ENCODE measurements around the gene WDR86.

DNA sequence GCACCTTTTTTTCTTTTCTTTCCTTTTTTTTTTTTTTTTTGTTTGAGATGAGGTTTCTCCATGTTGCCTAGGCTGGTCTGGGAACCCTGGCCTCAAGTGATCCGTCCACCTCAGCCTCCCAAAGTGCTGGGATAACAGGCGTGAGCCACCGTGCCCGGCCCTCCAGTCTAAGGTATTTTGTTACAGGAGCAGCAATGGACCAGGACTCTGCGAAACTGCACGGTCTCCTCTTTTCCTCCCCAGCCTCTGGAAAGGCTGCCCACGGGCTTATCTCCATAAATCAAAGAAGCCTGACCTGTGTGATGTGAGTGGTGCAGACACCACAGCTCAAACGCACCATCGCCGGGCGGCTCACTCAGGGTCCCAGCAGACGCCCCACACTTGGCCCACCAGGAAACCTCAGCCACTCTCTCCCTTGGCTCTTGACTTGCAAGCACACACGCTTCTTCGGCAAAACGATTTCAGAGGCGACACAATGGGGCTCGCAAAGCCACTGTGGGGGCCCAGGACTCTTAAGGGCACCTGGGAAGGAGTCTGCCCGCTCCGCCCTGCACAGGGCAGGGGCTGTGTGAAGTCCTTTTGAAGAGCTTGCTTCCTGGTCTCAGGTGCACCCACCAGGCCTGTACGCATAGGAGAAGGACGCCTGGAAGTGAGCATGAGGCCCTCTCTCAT lies 20.6 kb downstream of the WDR86 start:
- TF ChIP-seq POLR2AphosphoS5 (IDR thresholded peaks at IDR 0.05), result no peak
- TF ChIP-seq, protein P1, sequence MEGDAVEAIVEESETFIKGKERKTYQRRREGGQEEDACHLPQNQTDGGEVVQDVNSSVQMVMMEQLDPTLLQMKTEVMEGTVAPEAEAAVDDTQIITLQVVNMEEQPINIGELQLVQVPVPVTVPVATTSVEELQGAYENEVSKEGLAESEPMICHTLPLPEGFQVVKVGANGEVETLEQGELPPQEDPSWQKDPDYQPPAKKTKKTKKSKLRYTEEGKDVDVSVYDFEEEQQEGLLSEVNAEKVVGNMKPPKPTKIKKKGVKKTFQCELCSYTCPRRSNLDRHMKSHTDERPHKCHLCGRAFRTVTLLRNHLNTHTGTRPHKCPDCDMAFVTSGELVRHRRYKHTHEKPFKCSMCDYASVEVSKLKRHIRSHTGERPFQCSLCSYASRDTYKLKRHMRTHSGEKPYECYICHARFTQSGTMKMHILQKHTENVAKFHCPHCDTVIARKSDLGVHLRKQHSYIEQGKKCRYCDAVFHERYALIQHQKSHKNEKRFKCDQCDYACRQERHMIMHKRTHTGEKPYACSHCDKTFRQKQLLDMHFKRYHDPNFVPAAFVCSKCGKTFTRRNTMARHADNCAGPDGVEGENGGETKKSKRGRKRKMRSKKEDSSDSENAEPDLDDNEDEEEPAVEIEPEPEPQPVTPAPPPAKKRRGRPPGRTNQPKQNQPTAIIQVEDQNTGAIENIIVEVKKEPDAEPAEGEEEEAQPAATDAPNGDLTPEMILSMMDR (IDR thresholded peaks at IDR 0.05), result no peak

Data from upper lobe of left lung (tissue), 4 donors.